ENCODE results near the gene CCDC27.

- TF ChIP-seq EP300 (IDR thresholded peaks at IDR 0.05), result no peak
- TF ChIP-seq POLR2A (IDR thresholded peaks at IDR 0.05; ENCODE audit: low read depth), result no peak
- TF ChIP-seq CTCF (IDR thresholded peaks at IDR 0.05), result no peak
- TF ChIP-seq POLR2AphosphoS5 (IDR thresholded peaks at IDR 0.05), result no peak
Measured at GRCh38 chr1:3735027-3735681, 17.1 kb upstream of the CCDC27 start.

Measured in esophagus muscularis mucosa (tissue), 4 donors.